GM18951 (cell line): ENCODE data around the gene CES3.

ENCODE experiments used
- POLR2A ChIP-seq: IDR thresholded peaks from 4 replicates; pipeline ENCODE4 v1.6.1; 2011; ENCODE audit warnings: mild to moderate bottlenecking; ENCODE audit not compliant: insufficient read length, insufficient read depth; ENCODE audit errors: extremely low read depth
- in situ Hi-C: fragments of 300-500 bp; cut with MboI; formaldehyde crosslinking; loops from one replicate; pipeline ENCODE4 v1.12.0; 2022; ENCODE audit warnings: low sequenced_read_pairs, mixed read lengths, inconsistent platforms; ENCODE audit not compliant: unreplicated experiment

The CES3 gene

DNA sequence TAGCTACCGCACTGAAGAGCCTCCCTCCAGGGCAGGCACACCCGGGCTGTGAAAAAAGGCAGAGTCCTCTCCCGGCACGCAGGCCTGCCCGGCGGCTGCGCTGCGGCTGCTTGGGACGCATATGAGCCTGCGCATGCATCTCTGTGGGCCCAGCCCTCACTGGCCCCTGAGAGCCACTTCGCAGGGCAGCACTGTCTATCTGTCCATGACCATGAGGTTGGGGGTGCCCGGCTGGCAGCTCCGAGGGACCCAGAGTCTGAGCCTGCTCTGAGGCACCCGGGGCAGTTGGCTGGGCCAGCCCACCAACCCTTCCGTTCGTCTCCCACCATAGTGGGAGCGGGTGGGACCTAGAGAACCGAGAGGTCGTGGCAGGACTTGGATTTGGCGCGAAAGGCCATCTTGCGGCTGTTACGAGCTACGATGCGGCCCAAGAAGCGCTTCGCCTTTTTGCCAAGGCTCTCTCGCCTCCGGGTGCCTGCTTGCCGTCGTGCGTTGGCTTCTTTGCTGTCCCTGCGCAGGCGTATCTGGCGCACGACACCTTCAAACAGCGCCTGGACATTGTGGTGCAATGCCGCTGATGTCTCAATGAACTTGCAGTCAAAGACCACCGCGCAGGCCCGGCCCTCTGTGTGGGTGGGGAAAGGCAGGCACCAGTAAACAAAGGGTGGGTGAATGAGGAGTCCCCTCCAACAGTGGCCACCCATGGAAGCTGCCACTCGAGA lies 39.2 kb upstream of the CES3 start:
- in situ Hi-C loops = no loop called here
- TF ChIP-seq POLR2A = no peak

DNA sequence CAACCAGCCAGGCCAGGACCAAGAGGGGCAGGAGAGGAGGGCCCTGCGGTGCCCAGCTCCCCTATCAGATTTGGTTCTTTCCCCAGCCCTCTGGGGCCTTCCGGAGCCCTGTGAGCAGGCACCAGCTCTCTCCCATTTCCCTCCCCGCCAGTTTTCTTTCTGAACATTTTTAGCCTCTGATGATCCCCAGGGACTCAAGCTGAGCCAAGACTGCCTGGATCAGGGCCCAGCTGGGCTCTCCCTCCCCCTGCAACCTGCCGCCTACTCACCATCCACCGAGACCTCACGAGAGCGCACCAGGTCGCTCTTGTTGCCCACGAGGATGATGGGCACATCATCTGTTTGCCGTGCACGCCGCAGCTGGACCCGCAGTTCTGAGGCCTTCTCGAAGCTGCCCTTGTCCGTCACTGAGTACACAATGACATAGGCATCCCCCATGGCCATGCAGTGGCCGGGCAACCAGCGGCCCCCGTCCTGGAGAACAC lies 37.8 kb upstream of the CES3 start:
- no peak for TF ChIP-seq POLR2A
- in situ Hi-C loops = no loop called here

GRCh38 chr16:66923866-66924265 lies 37.2 kb upstream of the CES3 start:
- in situ Hi-C loops = no loop called here
- no peak for TF ChIP-seq POLR2A

GRCh38 chr16:66924527-66925321 lies 36.3 kb upstream of the CES3 start:
- in situ Hi-C loops = no loop called here
- TF ChIP-seq POLR2A = no peak

DNA sequence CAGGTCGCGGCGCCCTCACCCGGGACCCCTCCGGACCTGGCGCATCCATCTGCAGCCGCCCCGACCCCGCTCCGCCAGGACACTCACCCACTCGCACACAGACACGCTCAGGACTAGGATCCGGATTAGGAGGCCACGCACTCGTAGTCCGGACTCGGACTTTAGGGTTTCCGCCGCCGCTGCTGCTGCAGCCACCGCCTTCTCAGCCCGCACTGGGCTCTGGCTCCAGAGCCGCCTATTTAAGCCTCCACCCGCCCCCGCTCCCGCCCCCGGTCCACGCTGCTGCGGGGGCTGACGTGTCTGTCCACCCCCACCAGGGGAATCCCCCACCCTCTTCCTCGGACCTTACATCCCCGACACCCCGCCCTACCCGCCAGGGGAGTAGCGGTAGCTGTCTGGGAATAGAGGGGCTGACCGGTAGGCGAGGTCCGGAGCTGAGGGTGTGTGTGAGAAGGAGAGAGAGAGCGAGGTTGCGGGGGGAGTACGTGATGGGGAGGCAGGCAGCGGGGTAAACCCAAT lies 35.7 kb upstream of the CES3 start, which contains the start of gene RRAD:
Gene RRAD, minus strand, starts transcription at position 214 of the 519 bp plus-strand sequence. CDS start 356 bp downstream, outside the sequence.
- in situ Hi-C loops = no loop called here
- TF ChIP-seq POLR2A = peak; percentile 19

GRCh38 chr16:66926171-66926947 lies 34.7 kb upstream of the CES3 start:
- in situ Hi-C loops = no loop called here

GRCh38 chr16:66926961-66927436 lies 34.1 kb upstream of the CES3 start:
- in situ Hi-C loops = no loop called here
- TF ChIP-seq POLR2A = no peak

More at GRCh38 chr16:66926171-66926947, 34.7 kb upstream of the CES3 start:
- TF ChIP-seq POLR2A = no peak

- TF ChIP-seq POLR2A = no peak
- in situ Hi-C loops = no loop called here
Observed at GRCh38 chr16:66927918-66928649, 33.0 kb upstream of the CES3 start.

DNA sequence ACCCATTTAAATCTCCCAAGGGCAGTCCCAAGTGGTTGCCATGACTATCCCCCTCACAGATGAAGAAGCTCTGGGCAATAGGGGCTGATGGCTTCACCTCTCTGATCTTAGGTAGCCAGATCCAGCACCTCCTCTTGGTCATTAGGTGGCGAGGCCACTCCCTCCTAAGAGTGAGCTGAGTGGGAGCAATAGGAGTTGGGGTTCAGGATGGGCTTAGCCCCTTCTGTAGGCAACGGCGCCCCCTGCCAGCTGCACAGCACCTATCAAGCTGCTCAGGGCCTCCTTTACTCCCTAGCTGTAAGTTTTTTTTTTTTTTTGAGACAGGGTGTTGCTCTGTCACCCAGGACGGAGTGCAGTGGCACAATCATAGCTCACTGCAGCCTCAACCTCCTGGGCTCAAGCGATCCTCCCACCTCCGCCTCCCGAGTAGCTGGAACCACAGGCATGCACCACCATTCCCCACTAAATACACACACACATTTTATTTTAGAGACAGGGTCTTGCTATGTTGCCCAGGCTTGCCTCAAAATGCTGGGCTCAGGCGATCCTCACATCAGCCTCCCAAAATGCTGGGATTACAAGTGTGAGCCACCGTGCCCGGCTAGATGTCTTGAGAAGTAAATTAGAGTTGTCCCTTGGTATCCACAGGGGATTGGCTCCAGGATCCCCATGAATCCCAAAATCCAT lies 32.2 kb upstream of the CES3 start:
- no peak for TF ChIP-seq POLR2A

DNA sequence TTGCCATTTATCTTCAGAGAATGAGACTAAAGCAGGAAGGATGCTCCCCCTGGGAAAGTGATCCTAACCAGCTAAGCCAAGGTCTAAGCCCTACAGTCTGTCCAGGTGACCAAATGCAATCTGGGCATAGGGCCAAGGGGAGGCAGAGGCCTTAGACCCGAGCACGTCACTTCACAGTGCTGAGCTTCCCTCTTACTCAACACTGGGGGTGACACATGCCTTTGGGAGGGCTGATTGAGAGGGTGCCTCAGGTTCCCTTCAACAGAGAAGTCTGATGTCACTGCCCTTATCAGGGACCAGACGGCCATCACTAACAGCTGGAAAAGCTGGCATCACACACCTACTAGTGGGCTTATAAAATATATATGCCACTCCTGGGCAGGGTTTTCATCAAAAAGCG lies 30.9 kb upstream of the CES3 start:
- in situ Hi-C loops = no loop called here
- no peak for TF ChIP-seq POLR2A

More for the DNA sequence above, 32.2 kb upstream of the CES3 start:
- in situ Hi-C loops = no loop called here

GRCh38 chr16:66931665-66932064 lies 29.4 kb upstream of the CES3 start:
- no peak for TF ChIP-seq POLR2A
- in situ Hi-C loops = no loop called here

GRCh38 chr16:66932076-66932475 lies 29.0 kb upstream of the CES3 start:
- in situ Hi-C loops = no loop called here
- TF ChIP-seq POLR2A = no peak

- in situ Hi-C loops = no loop called here
- no peak for TF ChIP-seq POLR2A
Observed at GRCh38 chr16:66933776-66934137, 27.3 kb upstream of the CES3 start.
